Bronchial epithelial cell (primary cell): ENCODE data around the gene OSBPL8. TPM values are rescaled to one million over a fixed set of nuclear protein-coding genes. Genes with fewer than 3 reads are reported as not detected.
A peak's percentile ranks its signal among the peaks of the same experiment; 100 is the strongest.

Experiments used
- DNase-seq: peaks from one replicate; pipeline ENCODE4 v3.0.0-alpha.2; 2010; ENCODE audit warnings: low read depth
- FAIRE-seq: peaks from 2 replicates; lab custom pipeline; 2011; peaks lifted over from hg19 to GRCh38; lab: Jason Lieb, UNC
- H3K27me3 ChIP-seq: 2 replicates; pipeline ENCODE4 v1.5.1; 2011; ENCODE audit warnings: low read length; ENCODE audit not compliant: control insufficient read depth, insufficient read depth
- H3K36me3 ChIP-seq: 2 replicates; pipeline ENCODE4 v1.5.1; 2011; ENCODE audit warnings: low read length; ENCODE audit not compliant: control insufficient read depth, insufficient read depth
- H3K4me3 ChIP-seq: 2 replicates; pipeline ENCODE4 v1.5.1; 2011; ENCODE audit warnings: mild to moderate bottlenecking, low read depth, low read length, control low read depth
- CTCF ChIP-seq: IDR thresholded peaks from 2 replicates; pipeline ENCODE4 v1.5.1; 2011; ENCODE audit warnings: mild to moderate bottlenecking, moderate library complexity, low read length, control low read depth, inconsistent platforms; ENCODE audit not compliant: insufficient read depth, severe bottlenecking
- total RNA-seq: library from RNA; depleted of rRNA; stranded (reverse); fragments of >200 nt; gene quantifications from 2 replicates; pipeline ENCODE4 v1.2.1, GENCODE V29; 2014

The OSBPL8 gene
- total RNA-seq, 1 donor from 2014 or later = 63.7 TPM

GRCh38 chr12:76460807-76461206 is 98.8 kb downstream of the OSBPL8 start:
- H3K36me3 ChIP-seq = no peaks in the 10 kb centered on the region
- FAIRE-seq (no peak), DNase-seq (no peak)
- H3K27me3 ChIP-seq = no peaks in the 10 kb centered on the region
- no peak overlapping the region for H3K4me3 ChIP-seq
- no peak for TF ChIP-seq CTCF

- no peak for FAIRE-seq
- Histone ChIP-seq H3K36me3 (no peaks in the 10 kb centered on the region), H3K27me3 (no peaks in the 10 kb centered on the region), H3K4me3 (no peak overlapping the region)
- TF ChIP-seq CTCF = no peak
- no peak for DNase-seq
Observed at GRCh38 chr12:76457818-76458217, 101.8 kb downstream of the OSBPL8 start.

GRCh38 chr12:76457010-76457409 is 102.6 kb downstream of the OSBPL8 start:
- no peaks in the 10 kb centered on the region for H3K27me3 ChIP-seq
- FAIRE-seq (no peak), DNase-seq (peak; percentile 52)
- no peak overlapping the region for H3K4me3 ChIP-seq
- no peak for TF ChIP-seq CTCF
- H3K36me3 ChIP-seq = no peaks in the 10 kb centered on the region

- FAIRE-seq (no peak), DNase-seq (peak; percentile 97)
- Histone ChIP-seq H3K36me3 (no peaks in the 10 kb centered on the region), H3K27me3 (no peaks in the 10 kb centered on the region), H3K4me3 (no peak overlapping the region)
- peak; percentile 40 for TF ChIP-seq CTCF
Observed at GRCh38 chr12:76455582-76456345, 103.8 kb downstream of the OSBPL8 start.

- Histone ChIP-seq H3K4me3 (no peak overlapping the region), H3K27me3 (no peaks in the 10 kb centered on the region), H3K36me3 (no peaks in the 10 kb centered on the region)
- FAIRE-seq (no peak), DNase-seq (no peak)
- no peak for TF ChIP-seq CTCF
Observed at GRCh38 chr12:76451528-76451927, 108.0 kb downstream of the OSBPL8 start.

GRCh38 chr12:76450690-76451089 is 108.9 kb downstream of the OSBPL8 start:
- Histone ChIP-seq H3K36me3 (no peaks in the 10 kb centered on the region), H3K4me3 (no peak overlapping the region), H3K27me3 (no peaks in the 10 kb centered on the region)
- FAIRE-seq (no peak), DNase-seq (peak; percentile 96)
- no peak for TF ChIP-seq CTCF
